ENCODE data around the gene SUGCT.

SUGCT gene

DNA sequence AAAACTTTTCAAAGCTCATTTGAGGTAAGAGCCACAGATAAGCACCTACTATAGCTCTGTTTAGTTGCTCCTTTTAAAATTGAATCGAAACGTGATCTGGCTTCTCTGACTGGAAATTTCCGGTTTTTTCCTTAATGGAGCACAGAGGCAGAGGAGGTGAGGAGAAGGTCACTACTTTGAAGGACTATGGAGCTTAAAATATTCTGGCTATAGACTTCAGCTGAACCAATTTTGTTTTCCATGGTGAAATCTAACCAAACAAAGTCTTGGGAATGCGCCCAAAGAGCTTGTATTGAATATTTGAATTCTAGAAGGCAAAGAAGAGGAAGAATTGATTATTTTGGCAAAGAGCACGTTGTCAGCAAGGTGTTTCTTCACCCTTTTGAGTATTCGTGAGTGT, 711.1 kb downstream of the SUGCT start:
- DNase-seq: no peak

DNA sequence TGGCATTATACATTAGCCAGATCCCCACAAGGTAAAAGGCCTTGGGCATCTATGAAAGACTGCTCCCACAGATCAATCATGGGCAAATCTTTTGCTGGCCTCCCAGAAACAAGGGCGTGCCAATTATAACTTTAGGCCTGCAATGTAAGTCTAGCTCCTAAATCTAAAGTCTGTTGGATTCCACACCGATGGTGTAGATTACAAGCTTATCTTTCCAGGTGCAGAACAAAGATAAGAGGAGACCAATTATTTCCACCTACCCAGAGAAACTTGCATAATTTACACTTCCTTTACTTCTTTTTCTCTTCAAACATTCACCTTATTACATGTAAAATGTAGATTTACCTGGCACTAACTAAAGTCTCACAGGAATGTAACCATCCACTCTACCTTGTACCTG, 713.1 kb downstream of the SUGCT start:
- no peak for DNase-seq

DNA sequence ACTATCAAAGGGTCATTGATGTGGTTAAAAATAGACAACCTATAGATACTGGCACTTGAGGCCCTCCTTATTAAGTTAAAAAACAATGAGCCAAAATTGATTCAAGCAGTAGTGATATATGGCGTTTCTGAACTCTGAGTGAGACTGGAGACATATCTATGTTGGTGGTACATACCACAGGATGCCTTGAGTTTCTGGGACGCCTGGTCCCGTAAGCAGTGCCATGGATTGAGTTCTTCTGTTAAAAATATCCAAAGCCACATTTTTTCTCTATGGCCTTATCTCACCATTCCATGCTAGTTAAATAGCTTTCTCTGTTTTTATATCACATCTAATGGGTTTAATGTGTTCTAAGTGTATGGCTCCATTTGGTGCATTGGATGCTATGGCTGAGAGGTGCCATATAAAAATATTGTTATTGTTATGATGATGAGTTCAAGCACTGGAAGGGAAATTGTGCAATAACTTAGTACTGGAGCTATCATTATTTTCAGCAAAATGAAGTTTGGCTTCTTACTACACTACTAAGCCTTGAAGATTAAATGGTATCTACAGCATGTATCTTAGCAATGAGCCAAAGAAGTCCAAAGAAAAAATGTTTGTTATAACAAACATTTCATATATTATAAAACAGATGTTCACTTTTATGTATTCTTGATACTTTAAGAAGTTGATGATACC, 713.9 kb downstream of the SUGCT start:
- DNase-seq: no peak

DNA sequence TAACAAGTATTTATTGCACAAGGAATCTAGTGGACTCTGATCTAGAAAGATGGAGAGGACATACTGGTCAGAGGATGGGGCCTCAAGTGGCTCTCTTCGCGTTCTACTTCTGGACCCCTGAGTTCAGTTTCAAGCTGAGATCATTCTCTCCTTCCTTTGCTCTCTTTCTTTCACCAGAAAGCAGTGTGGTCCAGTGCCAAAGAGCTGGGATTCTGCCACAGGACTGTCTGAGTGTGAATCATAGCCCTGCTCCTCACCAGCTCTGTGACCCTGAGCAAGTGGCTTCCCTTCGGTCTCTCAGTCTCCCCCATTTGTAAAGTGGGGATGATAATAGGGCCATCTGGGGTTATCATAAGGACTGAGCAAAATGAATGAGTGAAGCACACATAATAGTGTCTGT, 715.2 kb downstream of the SUGCT start:
- DNase-seq: no peak

DNA sequence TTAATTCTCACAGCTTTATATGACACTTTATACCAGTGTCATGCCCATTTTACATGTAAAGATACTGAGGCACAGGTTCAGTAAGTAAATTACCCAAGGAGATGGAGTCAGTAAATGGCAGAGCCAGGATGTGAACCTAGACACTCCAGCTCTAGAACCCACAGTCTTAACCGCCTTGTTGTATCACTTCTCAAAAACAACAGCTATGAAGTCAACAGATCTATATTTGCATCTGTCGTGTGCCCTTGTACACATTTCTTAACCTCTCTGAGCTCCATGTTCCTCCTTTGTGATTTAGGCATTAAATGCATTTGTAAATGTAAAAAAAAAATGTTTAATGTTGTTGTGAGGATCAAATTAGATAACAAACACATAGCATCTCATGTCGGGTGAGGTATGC, 716.2 kb downstream of the SUGCT start:
- no peak for DNase-seq

DNA sequence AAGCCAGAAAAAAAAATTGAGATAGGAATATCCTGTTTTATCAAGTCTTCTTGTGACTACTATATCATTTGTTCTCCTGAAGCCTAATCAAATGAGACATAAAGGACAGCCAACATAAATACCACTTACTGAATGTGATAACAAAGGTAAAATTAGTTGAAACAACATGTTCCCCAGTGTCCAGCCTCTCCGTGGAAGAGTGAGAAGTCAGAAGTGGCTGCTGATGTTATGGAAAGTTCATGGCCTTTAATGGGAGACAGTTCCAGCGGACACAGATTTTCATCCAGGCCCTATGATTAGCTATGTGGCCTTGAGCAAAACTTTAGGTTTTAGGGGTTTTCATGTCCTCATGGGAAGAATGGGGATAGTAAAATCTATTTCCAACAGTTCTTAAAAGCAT, 724.3 kb downstream of the SUGCT start:
- no peak for DNase-seq

DNA sequence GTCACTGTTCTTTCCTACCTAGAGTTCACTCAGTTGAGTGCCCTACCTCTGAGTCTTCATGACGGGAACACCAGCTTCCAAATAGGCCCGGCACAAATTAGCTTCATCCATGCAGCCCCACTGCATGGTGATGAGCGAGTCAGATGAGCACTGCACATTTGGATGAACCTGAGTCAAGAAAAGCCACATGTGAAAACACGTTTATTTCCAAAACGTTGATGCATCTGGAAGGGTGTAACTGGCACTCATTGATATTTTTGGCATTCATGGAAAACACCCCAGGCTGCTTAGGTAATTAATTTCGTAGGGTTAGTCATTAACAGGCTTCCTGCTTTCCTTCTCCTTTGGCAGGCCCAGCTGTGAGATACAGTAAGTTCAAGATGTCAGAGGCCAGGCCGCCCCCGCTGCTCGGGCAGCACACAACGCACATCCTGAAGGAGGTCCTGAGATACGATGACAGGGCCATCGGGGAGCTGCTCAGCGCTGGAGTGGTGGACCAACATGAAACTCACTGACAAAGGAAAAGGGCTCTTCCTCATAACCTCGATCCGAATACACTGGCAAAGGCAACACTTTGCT, 725.2 kb downstream of the SUGCT start:
- DNase-seq: no peak

DNA sequence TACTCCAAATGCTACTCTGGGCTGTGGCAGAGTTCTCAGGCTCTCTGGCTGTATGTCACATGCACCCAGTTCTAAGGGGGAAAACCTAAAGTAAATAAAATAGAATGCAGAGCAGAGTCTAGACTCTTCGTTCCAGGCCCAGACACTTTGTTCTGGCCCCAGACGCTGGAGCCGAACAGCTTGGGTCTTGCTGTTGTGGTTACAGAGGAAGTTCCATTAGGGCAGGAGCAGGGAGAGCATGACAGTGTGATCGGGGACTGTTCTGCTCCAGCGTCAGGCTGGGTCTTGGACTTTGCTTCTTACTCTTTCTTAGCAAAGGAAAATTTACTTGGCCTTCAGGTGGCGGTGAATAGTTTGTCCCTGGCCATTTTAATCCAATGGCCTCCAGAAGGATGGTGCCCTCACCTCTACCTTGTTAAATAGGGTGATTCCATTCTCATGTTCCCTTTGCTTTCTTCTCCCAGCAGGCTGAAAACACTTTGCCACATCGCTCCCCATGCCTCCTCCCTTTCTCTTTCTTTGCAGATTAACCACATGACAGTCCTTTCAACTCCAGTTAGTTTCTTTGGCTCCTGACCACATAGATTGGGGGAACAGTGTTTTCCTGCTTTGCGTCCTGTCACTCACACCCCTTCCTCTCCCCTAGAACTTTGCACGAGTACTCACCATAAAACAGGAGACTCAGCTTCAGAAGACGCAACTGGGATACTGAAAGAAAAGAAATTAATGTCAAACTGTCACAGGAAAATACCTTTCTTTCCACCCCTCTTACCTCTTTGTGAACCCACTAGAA, 730.8 kb downstream of the SUGCT start:
- DNase-seq: no peak

DNA sequence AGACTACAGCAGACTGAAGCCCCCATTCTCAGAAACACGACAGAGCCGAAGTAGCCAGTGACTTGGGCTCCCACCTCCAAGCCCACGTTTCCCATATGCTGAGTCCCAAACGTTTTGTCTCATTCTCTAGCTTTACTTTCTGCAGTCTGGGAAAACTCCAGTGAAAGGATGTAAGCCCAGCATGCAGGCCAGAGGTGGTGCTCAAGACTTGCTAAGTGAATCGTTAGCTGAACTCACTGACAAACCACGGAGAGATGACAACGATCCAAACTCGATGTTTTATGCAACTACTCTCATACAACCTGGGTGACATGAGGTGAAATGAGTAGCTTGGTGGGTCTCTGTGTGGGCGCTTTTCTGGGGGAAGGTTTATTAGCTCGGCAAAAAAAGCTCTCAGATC, 731.8 kb downstream of the SUGCT start:
- DNase-seq: no peak

DNA sequence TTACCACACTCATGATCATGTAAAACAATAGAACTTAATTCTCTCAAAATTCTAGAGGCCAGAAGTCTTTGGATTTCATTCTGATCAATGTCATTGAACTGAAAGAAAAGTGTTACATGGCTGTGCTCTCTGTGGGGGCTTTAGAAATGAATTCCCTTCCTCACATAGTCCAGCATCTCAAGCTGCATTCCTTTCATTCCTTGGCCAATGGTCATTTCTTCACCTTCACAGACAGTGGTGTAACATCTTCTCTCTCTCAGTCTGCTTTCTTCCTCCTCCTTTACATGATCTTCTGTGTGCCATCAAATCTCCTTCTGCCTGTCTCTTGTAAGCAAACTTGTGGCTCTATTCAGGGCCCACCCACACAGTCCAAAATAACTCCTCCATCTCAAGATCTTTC, 735.3 kb downstream of the SUGCT start:
- no peak for DNase-seq

DNA sequence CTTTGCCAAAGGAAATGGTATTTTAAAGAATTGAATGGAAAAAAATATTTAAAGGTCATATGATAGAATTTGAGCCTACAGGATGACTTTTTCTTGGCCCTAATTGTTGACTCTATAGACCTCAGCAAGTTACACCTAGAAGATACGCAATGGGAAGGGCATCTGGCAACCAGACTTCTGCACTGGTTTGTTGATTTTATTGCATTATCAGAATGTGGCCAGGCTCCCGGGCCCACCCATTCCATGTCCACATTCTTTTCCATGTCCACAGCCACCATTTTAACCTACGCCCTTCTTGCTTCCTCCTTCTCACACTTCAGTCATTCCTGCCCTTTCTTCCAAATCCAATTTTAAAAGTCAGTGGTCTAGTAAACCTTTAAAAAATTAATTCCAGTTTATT, 738.4 kb downstream of the SUGCT start:
- no peak for DNase-seq

DNA sequence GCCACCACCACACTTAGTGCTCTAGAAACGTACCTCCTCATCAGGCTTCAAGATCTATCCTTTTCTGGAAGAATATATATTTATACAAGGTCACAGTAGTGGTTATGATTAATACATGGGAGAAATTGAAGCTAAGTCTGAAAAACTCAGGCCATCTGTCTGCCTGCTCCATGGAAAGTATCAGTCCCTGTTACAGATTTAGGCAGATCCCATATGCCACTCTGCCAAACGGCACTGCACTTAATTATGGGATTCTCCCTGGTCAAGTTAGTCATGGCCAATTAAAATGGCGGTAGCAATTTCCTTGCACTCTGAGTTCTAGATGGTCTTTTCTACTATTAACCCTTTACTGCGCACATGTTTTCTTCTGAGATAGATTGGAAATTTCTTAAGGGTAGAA, 740.0 kb downstream of the SUGCT start:
- DNase-seq: no peak

DNA sequence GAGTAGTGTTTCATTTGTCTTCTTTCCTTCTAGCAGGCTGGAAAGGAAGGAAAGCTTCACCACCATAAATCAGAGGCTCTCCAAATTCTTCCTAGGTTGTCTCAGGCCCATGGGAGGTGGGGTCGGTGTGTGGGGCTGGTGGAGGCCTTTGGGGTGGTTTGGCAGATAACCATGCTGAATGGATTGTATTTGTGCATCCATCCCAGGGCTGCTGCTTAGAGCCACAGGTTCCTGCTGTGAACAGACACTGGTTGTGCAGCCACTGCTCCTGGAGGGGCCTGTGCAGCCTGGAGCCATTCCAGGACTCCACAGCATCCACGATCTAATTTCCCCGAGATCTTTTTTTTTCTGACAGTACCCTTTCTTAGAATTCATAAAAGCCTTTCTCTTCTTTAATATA, 741.8 kb downstream of the SUGCT start:
- no peak for DNase-seq

DNA sequence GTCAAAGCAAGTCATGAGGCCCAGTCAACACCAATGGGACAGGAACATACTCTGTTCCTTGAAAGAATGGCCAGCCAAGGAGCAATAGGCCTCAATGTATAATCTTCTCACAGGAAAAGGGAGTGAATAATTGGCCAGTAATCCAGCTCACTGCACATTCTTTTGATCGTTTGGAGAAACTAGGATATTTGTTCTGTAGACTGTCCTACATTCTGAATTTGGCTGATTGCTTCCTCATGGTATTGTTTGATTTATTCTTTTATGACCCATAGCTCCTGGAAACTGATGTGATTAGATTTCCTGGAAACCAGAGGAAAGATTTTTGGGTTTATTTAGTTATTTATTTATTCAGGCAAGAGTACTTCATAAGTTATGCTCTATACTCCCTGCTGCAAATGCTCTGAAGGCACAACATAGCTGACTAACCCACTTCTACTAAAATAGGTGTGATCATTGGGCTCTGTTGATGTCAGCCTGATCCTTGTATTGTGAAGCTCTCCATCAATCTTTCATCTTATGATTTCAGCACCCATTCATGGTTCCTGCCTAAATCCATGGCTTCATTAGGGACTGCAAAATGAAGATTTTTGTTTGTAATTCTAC, 745.2 kb downstream of the SUGCT start:
- DNase-seq: no peak

DNA sequence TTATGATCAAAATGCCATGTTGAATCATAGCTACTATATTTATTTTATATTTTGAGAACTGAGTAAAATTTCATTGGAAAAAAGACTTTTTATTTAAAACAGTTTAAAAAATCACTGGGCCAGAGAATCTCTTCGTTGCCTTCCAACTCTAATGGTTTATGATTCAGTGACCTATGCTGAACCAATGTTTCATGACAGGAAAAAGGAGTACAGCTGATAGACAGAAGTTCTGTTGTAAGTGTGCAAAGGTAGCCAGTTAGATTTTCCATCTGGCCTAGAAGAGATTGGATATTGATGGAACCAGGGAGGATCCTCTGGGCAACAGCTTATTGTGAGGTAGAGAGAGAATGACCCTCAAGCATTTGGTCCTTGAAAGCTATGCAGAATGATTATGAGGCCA, 745.8 kb downstream of the SUGCT start:
- no peak for DNase-seq

DNA sequence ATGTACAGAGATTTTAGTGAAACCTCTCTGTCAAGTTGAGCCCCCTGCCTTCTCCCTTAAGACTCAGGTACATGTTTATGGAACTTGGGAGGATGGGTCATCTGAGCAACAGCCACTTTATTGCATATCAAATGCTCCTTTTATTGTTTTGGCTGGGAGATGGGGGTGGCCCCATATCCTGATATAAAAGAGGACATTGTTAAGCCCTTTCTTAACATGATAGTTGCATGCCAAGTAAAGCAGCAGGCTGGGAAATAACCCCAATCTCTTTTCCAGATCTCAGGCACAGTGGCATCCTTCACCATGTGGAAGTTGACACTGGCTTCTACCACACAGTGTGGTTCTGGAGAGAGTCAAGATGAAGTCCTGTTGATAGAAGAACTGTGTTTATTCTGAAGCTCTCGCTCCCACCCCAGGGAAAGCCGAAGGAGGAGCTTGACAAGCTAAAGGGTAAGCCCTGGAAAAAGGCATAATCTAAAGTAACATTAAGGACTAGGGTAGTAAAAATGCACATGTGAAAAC, 746.7 kb downstream of the SUGCT start:
- no peak for DNase-seq

DNA sequence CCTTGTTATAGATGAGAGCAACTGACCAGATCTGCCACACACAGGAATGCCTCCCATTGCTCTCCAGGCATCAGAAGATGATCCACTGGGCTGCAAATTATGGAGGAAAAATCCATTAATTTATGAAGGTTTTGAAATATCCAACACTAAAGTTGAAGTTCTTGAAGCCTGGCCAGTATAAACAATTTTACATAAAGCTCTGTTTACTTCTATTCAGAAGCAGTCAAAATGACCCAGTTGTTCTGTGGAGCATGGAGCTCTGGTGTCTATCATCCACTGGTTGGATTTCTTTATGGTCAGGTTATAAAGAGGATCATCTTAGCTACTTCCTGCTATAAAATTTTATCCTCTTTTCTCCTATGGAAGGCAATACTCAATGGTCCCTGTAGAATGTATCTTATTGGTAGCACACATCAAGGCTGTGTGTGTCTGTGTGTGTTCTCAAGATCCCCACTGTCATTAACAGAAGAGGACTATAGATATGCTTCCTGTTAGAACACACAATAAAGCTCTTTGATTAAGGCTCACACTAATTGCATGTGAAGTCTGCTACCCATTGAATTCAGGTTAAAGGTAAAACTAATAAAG, 747.4 kb downstream of the SUGCT start:
- no peak for DNase-seq

DNA sequence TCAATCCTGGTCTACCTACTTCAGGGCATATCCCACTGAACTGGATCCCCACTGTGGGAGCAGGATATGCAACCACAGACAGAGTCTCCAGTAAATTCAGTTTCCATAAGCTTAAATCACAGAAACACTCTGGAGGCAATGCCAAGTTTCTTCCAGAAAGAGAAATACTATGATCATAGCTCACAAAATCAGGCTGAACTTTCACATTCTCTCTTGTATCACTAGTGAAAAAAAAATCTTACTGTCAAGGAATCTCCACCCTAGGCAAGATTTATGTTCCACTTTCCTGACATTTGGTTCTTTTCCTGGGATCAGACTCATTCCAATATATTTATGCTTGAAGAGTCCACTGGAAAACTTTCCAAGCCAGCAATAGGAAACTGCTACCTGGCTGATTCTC, 749.0 kb downstream of the SUGCT start:
- no peak for DNase-seq

DNA sequence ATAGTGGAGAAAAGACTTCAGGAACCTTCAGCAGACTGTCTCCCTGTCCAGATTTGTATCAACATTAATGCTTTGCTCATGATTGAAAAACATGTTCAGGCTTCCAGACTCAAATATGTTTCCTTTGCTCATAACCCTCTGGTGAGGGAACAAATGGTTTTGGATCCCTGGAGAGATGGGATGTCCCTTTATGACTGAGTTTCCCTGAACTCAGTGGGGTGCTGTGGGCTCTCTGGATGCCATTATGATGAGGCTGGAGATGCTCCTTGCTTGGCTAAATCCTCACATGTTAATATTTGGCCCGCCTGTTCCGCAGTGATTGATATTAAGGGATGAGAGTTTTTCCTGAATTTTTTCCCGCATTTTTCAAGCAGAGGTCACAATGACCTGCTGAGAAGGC, 749.4 kb downstream of the SUGCT start:
- DNase-seq: no peak

DNA sequence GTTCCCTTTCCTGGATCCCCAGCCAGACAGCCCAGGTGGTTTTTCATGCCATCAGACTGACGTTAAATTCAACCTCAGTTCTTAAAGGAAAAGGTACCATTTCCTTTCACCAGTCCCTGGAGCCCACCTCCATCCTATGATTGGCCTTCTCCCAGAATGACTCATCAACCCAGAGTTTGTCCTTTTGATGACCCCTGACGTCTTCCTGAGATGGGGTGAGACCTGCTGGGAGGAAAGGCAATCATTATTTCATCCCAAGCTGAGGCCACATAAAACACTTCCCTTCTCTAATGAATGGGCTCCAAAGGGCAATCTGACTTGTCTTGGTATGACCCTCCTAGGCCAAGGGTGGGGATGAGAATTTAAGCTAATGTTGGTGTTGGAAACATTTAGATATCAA, 750.7 kb downstream of the SUGCT start:
- no peak for DNase-seq

DNA sequence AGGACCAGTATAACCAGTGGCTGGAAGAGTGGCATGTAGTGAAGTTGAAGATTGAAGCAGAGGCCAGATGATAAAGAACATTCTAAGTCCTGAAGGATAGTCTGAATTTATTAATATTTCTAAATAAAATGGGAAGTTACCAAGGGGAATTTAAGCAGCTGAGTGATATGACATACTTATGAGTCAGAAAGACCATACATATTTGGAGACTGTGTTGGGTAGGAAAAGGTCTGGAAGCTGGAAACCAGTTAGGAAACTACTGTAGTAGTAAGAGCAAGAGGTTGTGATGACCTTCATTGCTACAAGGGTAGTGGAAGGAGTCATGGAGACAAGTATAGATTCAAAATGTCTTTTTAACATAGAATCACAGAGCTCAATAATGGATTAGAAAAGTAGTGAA, 752.3 kb downstream of the SUGCT start:
- no peak for DNase-seq

DNA sequence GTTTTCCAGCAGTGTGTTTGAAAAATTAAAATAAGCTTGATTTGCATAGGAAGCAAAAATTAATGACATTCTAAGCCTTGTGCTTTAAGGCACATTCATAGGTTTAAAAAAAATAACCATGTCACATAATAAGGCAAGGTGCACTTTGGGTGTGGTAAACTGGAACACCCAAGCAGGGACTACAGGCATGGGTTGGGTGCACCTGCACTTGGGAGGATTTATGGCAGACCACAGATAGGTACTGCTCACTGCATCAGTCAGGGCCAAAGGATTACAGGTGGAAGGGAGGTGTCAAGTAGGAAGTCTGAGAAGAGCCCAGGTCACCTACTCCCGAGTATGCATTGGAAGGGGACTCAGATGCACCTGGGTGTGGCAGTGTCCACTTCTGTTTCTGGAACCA, 753.7 kb downstream of the SUGCT start:
- no peak for DNase-seq

DNA sequence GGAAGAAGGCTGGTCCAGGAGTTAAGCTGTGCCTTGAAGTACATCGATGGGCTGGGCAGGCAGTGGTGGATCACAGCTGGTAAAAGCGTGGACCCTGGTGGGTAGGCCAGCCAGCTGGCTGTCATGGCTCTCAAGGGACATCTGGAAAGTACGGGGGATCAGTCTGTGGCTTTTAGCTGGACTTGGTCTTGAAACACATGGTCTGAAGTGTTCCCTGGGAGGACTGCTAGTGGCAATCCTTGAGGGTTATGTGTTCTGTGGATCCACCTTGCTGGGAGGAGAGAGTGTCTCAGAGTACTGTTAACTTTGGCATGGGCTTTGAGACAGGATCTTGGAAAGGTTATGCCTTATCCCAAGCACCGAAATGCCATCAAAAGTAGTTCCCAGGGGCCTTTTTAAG, 754.3 kb downstream of the SUGCT start:
- no peak for DNase-seq
